GM06990 (cell line): Measurements from ENCODE around the gene NELFA.

Experiments used
- DNase-seq: peaks from one replicate; pipeline ENCODE4 v3.0.0-alpha.2; 2011; ENCODE audit not compliant: insufficient read length; ENCODE audit errors: extremely low read depth
- H3K27me3 ChIP-seq: replicated peaks from 2 replicates; pipeline ENCODE4 v1.6.0; 2011; ENCODE audit warnings: low read length; ENCODE audit not compliant: control insufficient read depth, insufficient read depth
- H3K36me3 ChIP-seq: 2 replicates; pipeline ENCODE4 v1.5.1; 2011; ENCODE audit warnings: low read length; ENCODE audit not compliant: control insufficient read depth, insufficient read depth
- H3K4me3 ChIP-seq: replicated peaks from 2 replicates; pipeline ENCODE4 v1.5.1; 2011; ENCODE audit warnings: low read depth, mild to moderate bottlenecking, control low read depth, low read length
- CTCF ChIP-seq: IDR thresholded peaks from 2 replicates; pipeline ENCODE4 v1.5.1; 2011; ENCODE audit warnings: low read length, control low read depth, mild to moderate bottlenecking, inconsistent platforms; ENCODE audit not compliant: insufficient read depth, poor library complexity, severe bottlenecking

NELFA gene

GRCh38 chr4:1978226-1978625, 30.5 kb downstream of the NELFA start:
- peaks cover 56% of the 10 kb centered on the region for H3K36me3 ChIP-seq
- H3K4me3 ChIP-seq: no peak overlapping the region
- no peak for DNase-seq
- H3K27me3 ChIP-seq: no peaks in the 10 kb centered on the region
- TF ChIP-seq CTCF: no peak

DNA sequence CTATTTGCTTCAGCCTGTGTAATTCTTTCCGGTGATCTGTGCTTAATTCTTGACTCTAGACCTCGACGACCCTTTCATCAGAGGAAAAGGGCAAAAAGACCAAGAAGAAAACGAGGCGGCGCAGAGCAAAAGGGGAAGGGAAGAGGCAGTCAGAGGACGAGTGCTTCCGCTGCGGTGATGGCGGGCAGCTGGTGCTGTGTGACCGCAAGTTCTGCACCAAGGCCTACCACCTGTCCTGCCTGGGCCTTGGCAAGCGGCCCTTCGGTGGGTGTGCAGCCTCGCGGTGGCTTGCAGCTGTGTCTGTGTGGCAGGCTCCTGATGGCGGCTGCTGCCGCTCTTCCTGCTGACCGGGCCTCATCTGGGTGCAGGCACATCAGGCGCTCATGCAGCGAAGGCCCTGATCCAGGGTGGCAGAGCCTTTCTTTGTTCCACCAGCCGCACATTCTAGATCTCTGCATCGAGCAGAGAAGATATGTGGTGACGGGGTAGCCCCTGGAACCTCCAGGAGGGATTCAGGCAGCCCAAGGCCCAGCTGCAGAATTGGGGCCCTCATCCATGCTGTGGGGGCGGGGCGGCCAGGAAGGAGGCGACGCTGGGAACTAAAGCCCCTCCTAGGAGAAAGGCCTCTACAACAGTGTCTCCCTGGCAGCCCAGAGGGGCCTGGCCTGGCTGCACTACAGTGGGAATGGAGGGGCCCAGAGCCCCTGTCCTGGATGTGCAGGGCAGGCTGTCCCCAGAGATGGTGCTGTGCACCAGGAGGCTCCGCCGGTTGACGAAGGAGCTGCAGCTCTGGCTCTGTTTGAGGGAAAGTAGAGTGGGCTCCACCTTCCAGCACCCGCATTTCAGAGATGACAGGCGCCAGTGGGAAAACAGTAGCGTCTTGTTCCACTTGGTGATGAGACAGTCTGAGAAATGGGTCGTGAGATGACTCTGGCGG, 32.1 kb downstream of the NELFA start:
- Histone ChIP-seq H3K4me3 (no peak overlapping the region), H3K36me3 (peaks cover 51% of the 10 kb centered on the region), H3K27me3 (no peaks in the 10 kb centered on the region)
- DNase-seq: no peak
- TF ChIP-seq CTCF: no peak

- H3K27me3 ChIP-seq: no peaks in the 10 kb centered on the region
- TF ChIP-seq CTCF: no peak
- DNase-seq: no peak
- H3K36me3 ChIP-seq: peaks cover 47% of the 10 kb centered on the region
- no peak overlapping the region for H3K4me3 ChIP-seq
Observed at GRCh38 chr4:1975880-1976279, 32.9 kb downstream of the NELFA start.

GRCh38 chr4:1975391-1975801, 33.4 kb downstream of the NELFA start:
- Histone ChIP-seq H3K4me3 (no peak overlapping the region), H3K27me3 (no peaks in the 10 kb centered on the region), H3K36me3 (peaks cover 44% of the 10 kb centered on the region)
- no peak for TF ChIP-seq CTCF
- no peak for DNase-seq

DNA sequence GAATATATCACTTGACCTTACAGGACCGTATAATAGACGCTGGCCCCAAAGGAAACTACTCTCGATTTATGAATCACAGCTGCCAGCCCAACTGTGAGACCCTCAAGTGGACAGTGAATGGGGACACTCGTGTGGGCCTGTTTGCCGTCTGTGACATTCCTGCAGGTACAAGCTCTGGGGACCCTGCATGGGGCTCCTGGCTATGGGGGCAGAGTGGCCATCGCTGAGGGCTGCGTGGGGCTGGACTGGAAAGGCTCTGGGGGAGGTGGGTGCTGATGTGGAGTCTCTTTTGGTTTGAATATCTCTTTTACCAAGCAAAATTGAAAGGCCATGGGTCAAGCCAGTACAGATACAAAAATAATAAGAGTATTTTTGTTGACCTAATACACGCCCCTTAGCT, 33.9 kb downstream of the NELFA start:
- H3K36me3 ChIP-seq: peaks cover 40% of the 10 kb centered on the region
- H3K27me3 ChIP-seq: no peaks in the 10 kb centered on the region
- TF ChIP-seq CTCF: no peak
- no peak overlapping the region for H3K4me3 ChIP-seq
- DNase-seq: no peak

- H3K4me3 ChIP-seq: no peak overlapping the region
- no peak for DNase-seq
- no peak for TF ChIP-seq CTCF
- peaks cover 41% of the 10 kb centered on the region for H3K36me3 ChIP-seq
- H3K27me3 ChIP-seq: no peaks in the 10 kb centered on the region
Observed at GRCh38 chr4:1973661-1974060, 35.1 kb downstream of the NELFA start.
